ENCODE results near the gene AAGAB.

The AAGAB gene

GRCh38 chr15:67172172-67172571 is 82.3 kb downstream of the AAGAB start:
- Histone ChIP-seq H3K4me1 (ENCODE audit: control insufficient read depth, insufficient read depth, low read length, unreplicated experiment) (peaks cover 83% of the 10 kb centered on the region), H3K27me3 (ENCODE audit: insufficient read depth, low read length) (no peaks in the 10 kb centered on the region), H2AFZ (ENCODE audit: low read length, unreplicated experiment) (no peak overlapping the region), H3K4me3 (ENCODE audit: low read depth, low read length) (no peak overlapping the region), H3K36me3 (ENCODE audit: insufficient read depth, low read length) (peaks cover 53% of the 10 kb centered on the region), H3K79me2 (ENCODE audit: control insufficient read depth, insufficient read depth, low read length, unreplicated experiment) (peaks cover 9% of the 10 kb centered on the region), H3K27ac (ENCODE audit: low read depth, low read length) (peak overlapping the region; percentile 51)

DNA sequence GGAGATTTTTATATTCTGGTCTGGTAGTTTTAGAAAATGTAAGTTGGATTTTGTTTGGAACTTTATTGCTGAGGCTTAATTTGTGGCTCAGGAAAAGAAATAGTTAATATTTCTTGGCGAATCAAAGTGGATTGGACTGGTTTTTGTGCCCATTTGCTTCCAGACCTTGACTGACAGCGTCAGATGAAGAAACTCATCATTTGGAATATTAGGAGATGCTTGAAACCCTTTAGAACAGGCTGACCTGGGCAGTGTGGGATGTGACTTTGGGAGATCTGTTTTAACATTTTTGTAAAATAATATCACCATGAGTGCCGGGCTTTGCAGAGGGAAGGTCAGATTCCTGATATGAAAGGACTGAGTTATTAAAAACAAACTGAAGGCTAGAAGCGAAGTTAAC is 83.0 kb downstream of the AAGAB start:
- H3K27ac ChIP-seq (ENCODE audit: low read depth, low read length) = peak overlapping the region; percentile 51
- no peak overlapping the region for H3K4me3 ChIP-seq (ENCODE audit: low read depth, low read length)
- peaks cover 14% of the 10 kb centered on the region for H3K79me2 ChIP-seq (ENCODE audit: control insufficient read depth, insufficient read depth, low read length, unreplicated experiment)
- H3K27me3 ChIP-seq (ENCODE audit: insufficient read depth, low read length) = no peaks in the 10 kb centered on the region
- peaks cover 57% of the 10 kb centered on the region for H3K36me3 ChIP-seq (ENCODE audit: insufficient read depth, low read length)
- peaks cover 83% of the 10 kb centered on the region for H3K4me1 ChIP-seq (ENCODE audit: control insufficient read depth, insufficient read depth, low read length, unreplicated experiment)
- no peak overlapping the region for H2AFZ ChIP-seq (ENCODE audit: low read length, unreplicated experiment)

GRCh38 chr15:67170143-67170925 is 84.1 kb downstream of the AAGAB start:
- peaks cover 83% of the 10 kb centered on the region for H3K4me1 ChIP-seq (ENCODE audit: control insufficient read depth, insufficient read depth, low read length, unreplicated experiment)
- peak overlapping the region; percentile 16; the same call in 1 of the 2 replicates for H3K27ac ChIP-seq (ENCODE audit: low read depth, low read length)
- H3K27me3 ChIP-seq (ENCODE audit: insufficient read depth, low read length) = no peaks in the 10 kb centered on the region
- peaks cover 57% of the 10 kb centered on the region for H3K36me3 ChIP-seq (ENCODE audit: insufficient read depth, low read length)
- H2AFZ ChIP-seq (ENCODE audit: low read length, unreplicated experiment) = no peak overlapping the region
- no peak overlapping the region for H3K4me3 ChIP-seq (ENCODE audit: low read depth, low read length)
- H3K79me2 ChIP-seq (ENCODE audit: control insufficient read depth, insufficient read depth, low read length, unreplicated experiment) = peaks cover 19% of the 10 kb centered on the region

- Histone ChIP-seq H3K79me2 (ENCODE audit: control insufficient read depth, insufficient read depth, low read length, unreplicated experiment) (peaks cover 27% of the 10 kb centered on the region), H3K36me3 (ENCODE audit: insufficient read depth, low read length) (peaks cover 56% of the 10 kb centered on the region), H3K4me1 (ENCODE audit: control insufficient read depth, insufficient read depth, low read length, unreplicated experiment) (peaks cover 79% of the 10 kb centered on the region), H2AFZ (ENCODE audit: low read length, unreplicated experiment) (no peak overlapping the region), H3K4me3 (ENCODE audit: low read depth, low read length) (no peak overlapping the region), H3K27me3 (ENCODE audit: insufficient read depth, low read length) (no peaks in the 10 kb centered on the region), H3K27ac (ENCODE audit: low read depth, low read length) (no peak overlapping the region; the same call in 1 of the 2 replicates)
Measured at GRCh38 chr15:67168694-67169093, 85.8 kb downstream of the AAGAB start.

GRCh38 chr15:67167091-67167490 is 87.4 kb downstream of the AAGAB start:
- Histone ChIP-seq H3K4me3 (ENCODE audit: low read depth, low read length) (no peak overlapping the region), H3K36me3 (ENCODE audit: insufficient read depth, low read length) (peaks cover 44% of the 10 kb centered on the region), H3K4me1 (ENCODE audit: control insufficient read depth, insufficient read depth, low read length, unreplicated experiment) (peaks cover 76% of the 10 kb centered on the region), H3K79me2 (ENCODE audit: control insufficient read depth, insufficient read depth, low read length, unreplicated experiment) (peaks cover 40% of the 10 kb centered on the region), H3K27me3 (ENCODE audit: insufficient read depth, low read length) (no peaks in the 10 kb centered on the region), H3K27ac (ENCODE audit: low read depth, low read length) (peak overlapping the region; percentile 91; the same call in 1 of the 2 replicates), H2AFZ (ENCODE audit: low read length, unreplicated experiment) (no peak overlapping the region)

GRCh38 chr15:67166280-67167009 is 88.0 kb downstream of the AAGAB start:
- no peak overlapping the region for H2AFZ ChIP-seq (ENCODE audit: low read length, unreplicated experiment)
- peaks cover 46% of the 10 kb centered on the region for H3K79me2 ChIP-seq (ENCODE audit: control insufficient read depth, insufficient read depth, low read length, unreplicated experiment)
- H3K27ac ChIP-seq (ENCODE audit: low read depth, low read length) = peak overlapping the region; percentile 91
- no peaks in the 10 kb centered on the region for H3K27me3 ChIP-seq (ENCODE audit: insufficient read depth, low read length)
- peaks cover 44% of the 10 kb centered on the region for H3K36me3 ChIP-seq (ENCODE audit: insufficient read depth, low read length)
- peaks cover 76% of the 10 kb centered on the region for H3K4me1 ChIP-seq (ENCODE audit: control insufficient read depth, insufficient read depth, low read length, unreplicated experiment)
- H3K4me3 ChIP-seq (ENCODE audit: low read depth, low read length) = no peak overlapping the region

- H3K4me3 ChIP-seq (ENCODE audit: low read depth, low read length) = no peak overlapping the region
- peaks cover 41% of the 10 kb centered on the region for H3K36me3 ChIP-seq (ENCODE audit: insufficient read depth, low read length)
- peaks cover 77% of the 10 kb centered on the region for H3K4me1 ChIP-seq (ENCODE audit: control insufficient read depth, insufficient read depth, low read length, unreplicated experiment)
- no peak overlapping the region for H2AFZ ChIP-seq (ENCODE audit: low read length, unreplicated experiment)
- H3K79me2 ChIP-seq (ENCODE audit: control insufficient read depth, insufficient read depth, low read length, unreplicated experiment) = peaks cover 54% of the 10 kb centered on the region
- H3K27ac ChIP-seq (ENCODE audit: low read depth, low read length) = peak overlapping the region; percentile 91
- no peaks in the 10 kb centered on the region for H3K27me3 ChIP-seq (ENCODE audit: insufficient read depth, low read length)
Measured at GRCh38 chr15:67165254-67166253, 88.9 kb downstream of the AAGAB start.

GRCh38 chr15:67164811-67165253 is 89.6 kb downstream of the AAGAB start:
- no peaks in the 10 kb centered on the region for H3K27me3 ChIP-seq (ENCODE audit: insufficient read depth, low read length)
- H3K36me3 ChIP-seq (ENCODE audit: insufficient read depth, low read length) = peaks cover 40% of the 10 kb centered on the region
- H3K4me3 ChIP-seq (ENCODE audit: low read depth, low read length) = no peak overlapping the region
- peak overlapping the region; percentile 91 for H3K27ac ChIP-seq (ENCODE audit: low read depth, low read length)
- peaks cover 75% of the 10 kb centered on the region for H3K4me1 ChIP-seq (ENCODE audit: control insufficient read depth, insufficient read depth, low read length, unreplicated experiment)
- peaks cover 60% of the 10 kb centered on the region for H3K79me2 ChIP-seq (ENCODE audit: control insufficient read depth, insufficient read depth, low read length, unreplicated experiment)
- H2AFZ ChIP-seq (ENCODE audit: low read length, unreplicated experiment) = no peak overlapping the region

- Histone ChIP-seq H3K4me1 (ENCODE audit: control insufficient read depth, insufficient read depth, low read length, unreplicated experiment) (peaks cover 74% of the 10 kb centered on the region), H3K27me3 (ENCODE audit: insufficient read depth, low read length) (no peaks in the 10 kb centered on the region), H3K27ac (ENCODE audit: low read depth, low read length) (peak overlapping the region; percentile 91), H3K36me3 (ENCODE audit: insufficient read depth, low read length) (peaks cover 39% of the 10 kb centered on the region), H3K4me3 (ENCODE audit: low read depth, low read length) (no peak overlapping the region), H3K79me2 (ENCODE audit: control insufficient read depth, insufficient read depth, low read length, unreplicated experiment) (peaks cover 64% of the 10 kb centered on the region), H2AFZ (ENCODE audit: low read length, unreplicated experiment) (no peak overlapping the region)
Measured at GRCh38 chr15:67164401-67164791, 90.1 kb downstream of the AAGAB start.

- Histone ChIP-seq H3K27ac (ENCODE audit: low read depth, low read length) (peak overlapping the region; percentile 73), H3K79me2 (ENCODE audit: control insufficient read depth, insufficient read depth, low read length, unreplicated experiment) (peaks cover 71% of the 10 kb centered on the region), H3K4me1 (ENCODE audit: control insufficient read depth, insufficient read depth, low read length, unreplicated experiment) (peaks cover 67% of the 10 kb centered on the region), H2AFZ (ENCODE audit: low read length, unreplicated experiment) (no peak overlapping the region), H3K27me3 (ENCODE audit: insufficient read depth, low read length) (no peaks in the 10 kb centered on the region), H3K4me3 (ENCODE audit: low read depth, low read length) (no peak overlapping the region), H3K36me3 (ENCODE audit: insufficient read depth, low read length) (peaks cover 32% of the 10 kb centered on the region)
Measured at GRCh38 chr15:67163180-67163579, 91.3 kb downstream of the AAGAB start.
